K562 treated with DMSO at 1 percent for 24 hours (cell line): ENCODE data around the gene ID4. TPM values are rescaled to one million over a fixed set of nuclear protein-coding genes. Genes with fewer than 3 reads are reported as not detected.

Experiments used
- total RNA-seq: library from RNA; unstranded; fragments of 300-600 nt; gene quantifications from 2 replicates; pipeline ENCODE4 v1.2.3, GENCODE V29; 2022; ENCODE audit warnings: low read depth; ENCODE audit not compliant: insufficient read depth

ID4 gene
- total RNA-seq = not detected in 2 replicates

GRCh38 chr6:19836799-19837510, at the start of gene ID4:
TSS of gene ID4 (plus strand) at chr6:19837370. CDS start at chr6:19837755, 385 bp downstream.

